Measurements from ENCODE around the gene DCC.
A peak's percentile ranks its signal among the peaks of the same experiment; 100 is the strongest.

DCC gene

DNA sequence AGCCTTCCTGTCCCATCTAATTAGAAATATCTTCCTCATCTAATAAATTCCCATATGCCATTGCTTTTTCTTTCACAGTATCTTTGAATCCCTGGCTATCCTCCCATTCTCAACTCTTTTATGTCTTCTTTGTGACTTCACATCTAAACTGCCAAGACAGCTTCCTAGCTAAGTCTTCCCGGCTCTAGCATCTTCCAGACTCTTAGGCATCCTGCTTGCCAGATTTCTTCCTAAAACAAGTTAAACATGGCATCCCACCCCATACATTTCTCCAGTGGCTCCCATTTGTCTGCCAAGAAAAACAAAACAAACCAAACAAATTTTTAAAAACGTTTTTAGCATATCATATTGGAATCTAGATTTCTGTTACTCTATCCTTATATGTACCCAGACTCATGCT, 1132.5 kb downstream of the DCC start:
- H3K4me3 Mint-ChIP-seq = no peak overlapping the region
- no peaks in the 10 kb centered on the region for H3K4me1 Mint-ChIP-seq
- H3K27me3 Mint-ChIP-seq (ENCODE audit: low read depth, poor library complexity) = peaks cover 5% of the 10 kb centered on the region
- TF ChIP-seq, protein P1, sequence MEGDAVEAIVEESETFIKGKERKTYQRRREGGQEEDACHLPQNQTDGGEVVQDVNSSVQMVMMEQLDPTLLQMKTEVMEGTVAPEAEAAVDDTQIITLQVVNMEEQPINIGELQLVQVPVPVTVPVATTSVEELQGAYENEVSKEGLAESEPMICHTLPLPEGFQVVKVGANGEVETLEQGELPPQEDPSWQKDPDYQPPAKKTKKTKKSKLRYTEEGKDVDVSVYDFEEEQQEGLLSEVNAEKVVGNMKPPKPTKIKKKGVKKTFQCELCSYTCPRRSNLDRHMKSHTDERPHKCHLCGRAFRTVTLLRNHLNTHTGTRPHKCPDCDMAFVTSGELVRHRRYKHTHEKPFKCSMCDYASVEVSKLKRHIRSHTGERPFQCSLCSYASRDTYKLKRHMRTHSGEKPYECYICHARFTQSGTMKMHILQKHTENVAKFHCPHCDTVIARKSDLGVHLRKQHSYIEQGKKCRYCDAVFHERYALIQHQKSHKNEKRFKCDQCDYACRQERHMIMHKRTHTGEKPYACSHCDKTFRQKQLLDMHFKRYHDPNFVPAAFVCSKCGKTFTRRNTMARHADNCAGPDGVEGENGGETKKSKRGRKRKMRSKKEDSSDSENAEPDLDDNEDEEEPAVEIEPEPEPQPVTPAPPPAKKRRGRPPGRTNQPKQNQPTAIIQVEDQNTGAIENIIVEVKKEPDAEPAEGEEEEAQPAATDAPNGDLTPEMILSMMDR (IDR thresholded peaks at IDR 0.05) = no peak
- no peak for DNase-seq
- H3K36me3 Mint-ChIP-seq (ENCODE audit: low read depth) = no peaks in the 10 kb centered on the region
- H3K9me3 Mint-ChIP-seq = peaks cover 20% of the 10 kb centered on the region
- no peak overlapping the region for H3K27ac Mint-ChIP-seq

DNA sequence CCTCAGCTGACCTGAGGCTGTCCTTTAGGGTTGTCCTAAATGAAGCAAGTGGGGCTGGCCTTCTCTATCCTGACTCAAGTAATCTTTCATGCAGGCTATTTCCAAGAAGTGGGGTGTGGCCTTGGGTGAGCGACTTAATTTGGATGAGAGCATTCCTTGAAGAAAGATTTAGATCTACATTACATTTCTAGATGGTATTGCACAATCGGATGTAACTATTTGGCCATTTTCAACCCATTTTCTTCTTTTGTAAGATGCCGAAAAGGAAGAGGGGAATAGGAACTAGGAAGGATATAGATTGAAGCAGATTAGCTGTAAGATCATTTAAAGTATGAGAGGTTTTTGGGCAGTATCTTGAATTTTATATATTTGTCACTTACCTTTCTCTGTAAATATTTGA, 1138.2 kb downstream of the DCC start:
- H3K36me3 Mint-ChIP-seq (ENCODE audit: low read depth) = no peaks in the 10 kb centered on the region

DNA sequence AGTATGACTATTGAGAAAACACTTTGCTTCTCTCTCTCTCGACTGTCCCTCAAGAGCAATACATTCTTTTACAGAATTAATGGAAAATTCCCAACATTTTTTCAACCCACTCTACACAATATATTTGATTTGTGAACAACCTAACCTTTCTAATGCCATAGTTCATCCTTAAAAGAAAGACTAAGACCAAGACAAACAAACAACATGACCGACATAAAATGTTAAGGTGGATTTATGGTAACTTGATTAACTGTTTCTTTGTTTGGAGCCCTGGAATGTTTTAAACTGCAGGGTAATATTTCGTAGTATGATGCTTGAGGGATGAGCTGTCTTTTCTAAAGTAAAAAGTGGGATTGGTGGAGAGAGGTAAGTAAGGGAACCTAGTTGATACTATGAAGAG, 1146.3 kb downstream of the DCC start:
- no peaks in the 10 kb centered on the region for H3K27me3 Mint-ChIP-seq (ENCODE audit: low read depth, poor library complexity)
- H3K9me3 Mint-ChIP-seq = no peaks in the 10 kb centered on the region
- no peaks in the 10 kb centered on the region for H3K36me3 Mint-ChIP-seq (ENCODE audit: low read depth)
- peaks cover 20% of the 10 kb centered on the region for H3K4me1 Mint-ChIP-seq
- H3K27ac Mint-ChIP-seq = peak overlapping the region; percentile 14
- no peak overlapping the region for H3K4me3 Mint-ChIP-seq
- no peak for DNase-seq
- TF ChIP-seq, protein P1 (IDR thresholded peaks at IDR 0.05) = no peak

More for the DNA sequence above, 1138.2 kb downstream of the DCC start:
- DNase-seq = no peak
- TF ChIP-seq, protein P1 (IDR thresholded peaks at IDR 0.05) = no peak
- peaks cover 20% of the 10 kb centered on the region for H3K9me3 Mint-ChIP-seq
- no peaks in the 10 kb centered on the region for H3K4me1 Mint-ChIP-seq
- H3K27me3 Mint-ChIP-seq (ENCODE audit: low read depth, poor library complexity) = peaks cover 5% of the 10 kb centered on the region
- no peak overlapping the region for H3K27ac Mint-ChIP-seq
- H3K4me3 Mint-ChIP-seq = no peak overlapping the region

DNA sequence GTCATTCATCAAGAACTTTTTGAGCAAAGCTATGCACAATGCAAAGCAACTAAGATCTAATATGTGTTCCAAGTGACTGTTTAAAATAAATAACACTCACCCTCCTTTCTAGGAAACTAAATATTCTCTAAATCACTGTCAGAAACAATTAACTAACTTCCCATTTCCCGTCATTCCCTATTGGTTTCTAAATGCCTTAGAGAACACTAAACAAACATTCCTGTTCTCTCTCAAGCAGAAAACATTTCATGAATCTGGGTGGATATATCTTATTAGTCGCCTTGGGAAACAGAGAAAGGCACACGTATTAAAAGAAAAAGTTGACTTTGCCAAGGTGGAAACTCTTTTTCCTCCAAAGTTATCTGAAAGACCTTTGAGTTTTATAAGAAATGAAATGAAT, 1149.3 kb downstream of the DCC start:
- H3K27me3 Mint-ChIP-seq (ENCODE audit: low read depth, poor library complexity) = no peaks in the 10 kb centered on the region
- H3K4me3 Mint-ChIP-seq = no peak overlapping the region
- peaks cover 10% of the 10 kb centered on the region for H3K9me3 Mint-ChIP-seq
- H3K36me3 Mint-ChIP-seq (ENCODE audit: low read depth) = no peaks in the 10 kb centered on the region
- TF ChIP-seq, protein P1 (IDR thresholded peaks at IDR 0.05) = no peak
- H3K27ac Mint-ChIP-seq = peak overlapping the region; percentile 27
- DNase-seq = no peak
- peaks cover 20% of the 10 kb centered on the region for H3K4me1 Mint-ChIP-seq

DNA sequence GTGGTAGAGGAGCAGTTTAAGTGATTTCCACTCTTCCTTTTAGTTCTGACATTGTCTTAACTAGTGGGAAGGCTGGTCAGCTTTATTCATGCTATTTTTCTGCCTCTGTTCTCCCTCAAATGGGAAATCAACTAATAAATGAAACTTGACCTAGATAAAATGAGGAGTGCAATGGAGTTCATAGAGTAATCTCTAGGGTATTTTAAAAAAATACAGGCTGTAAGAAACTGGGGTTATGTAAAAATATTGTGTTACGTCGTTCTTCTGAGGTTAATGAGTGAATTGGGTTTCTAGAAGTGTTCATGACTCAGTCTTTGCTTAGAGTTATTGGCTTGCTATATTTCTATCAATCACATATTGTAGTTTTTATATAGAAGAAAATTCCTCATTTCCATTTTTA, 1150.0 kb downstream of the DCC start:
- Mint-ChIP-seq H3K9me3 (peaks cover 10% of the 10 kb centered on the region), H3K27ac (no peak overlapping the region), H3K4me1 (peaks cover 20% of the 10 kb centered on the region), H3K27me3 (ENCODE audit: low read depth, poor library complexity) (peaks cover 3% of the 10 kb centered on the region), H3K36me3 (ENCODE audit: low read depth) (no peaks in the 10 kb centered on the region), H3K4me3 (no peak overlapping the region)
- no peak for DNase-seq
- TF ChIP-seq, protein P1 (IDR thresholded peaks at IDR 0.05) = no peak

DNA sequence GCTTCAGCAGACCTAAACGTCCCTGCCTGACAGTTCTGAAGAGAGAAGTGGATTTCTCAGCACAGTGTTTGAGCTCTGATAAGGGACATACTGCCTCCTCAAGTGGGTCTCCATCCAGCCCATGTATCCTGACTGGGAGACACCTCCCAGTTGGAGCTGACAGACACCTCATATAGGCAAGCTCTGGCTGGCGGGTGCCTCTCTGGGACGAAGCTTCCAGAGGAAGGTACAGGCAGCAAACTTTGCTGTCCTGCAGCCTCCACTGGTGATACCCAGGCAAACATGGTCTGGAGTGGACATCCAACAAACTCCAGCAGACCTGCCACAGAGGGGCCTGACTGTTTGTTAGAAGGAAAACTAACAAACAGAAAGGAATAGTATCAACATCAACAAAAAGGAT, 1156.0 kb downstream of the DCC start:
- no peak overlapping the region for H3K4me3 Mint-ChIP-seq
- peaks cover 18% of the 10 kb centered on the region for H3K9me3 Mint-ChIP-seq
- DNase-seq = no peak
- no peak overlapping the region for H3K27ac Mint-ChIP-seq
- H3K36me3 Mint-ChIP-seq (ENCODE audit: low read depth) = no peaks in the 10 kb centered on the region
- H3K27me3 Mint-ChIP-seq (ENCODE audit: low read depth, poor library complexity) = peaks cover 3% of the 10 kb centered on the region
- TF ChIP-seq, protein P1 (IDR thresholded peaks at IDR 0.05) = no peak
- H3K4me1 Mint-ChIP-seq = no peaks in the 10 kb centered on the region

All from nephron progenitor cell (in vitro differentiated cells).